GM12878 (cell line): Measurements from ENCODE around the gene ETV3L. TPM values are rescaled to one million over a fixed set of nuclear protein-coding genes. Genes with fewer than 3 reads are reported as not detected.

ENCODE experiments used
- ASH2L ChIP-seq: fragments of 300-600, 200-600 bp; sonication (generic); IDR thresholded peaks from 2 replicates; pipeline ENCODE4 v1.6.1; 2017; ENCODE audit warnings: low read depth, mild to moderate bottlenecking, borderline replicate concordance
- BCL11A ChIP-seq: IDR thresholded peaks from 2 replicates; pipeline ENCODE4 v1.6.1; 2011; ENCODE audit warnings: low read depth, low read length
- CBX3 ChIP-seq: fragments of 200-600 bp; sonication (generic); IDR thresholded peaks from 2 replicates; pipeline ENCODE4 v1.6.1; 2016; ENCODE audit warnings: low read depth, borderline replicate concordance
- CHD2 ChIP-seq: IDR thresholded peaks from 2 replicates; pipeline ENCODE4 v1.6.1; 2011; ENCODE audit warnings: low read depth, low read length, improper control_type of control experiment, borderline replicate concordance
- GATAD2B ChIP-seq: fragments of 450-650 bp; conservative IDR thresholded peaks from 2 replicates; pipeline ENCODE4 v1.6.1; 2017; ENCODE audit warnings: low read depth, mild to moderate bottlenecking, moderate library complexity
- HDAC2 ChIP-seq: fragments of 200-600 bp; sonication (generic); IDR thresholded peaks from 2 replicates; pipeline ENCODE4 v1.6.1; 2017
- IKZF1 ChIP-seq: fragments of 450-650 bp; conservative IDR thresholded peaks from 2 replicates; pipeline ENCODE4 v1.6.1; 2017; ENCODE audit warnings: antibody characterized with exemption, mild to moderate bottlenecking
- IKZF2 ChIP-seq, 2 experiments: fragments of 450-650 bp; IDR thresholded peaks; 2 replicates each; pipeline ENCODE4 v1.6.1; 2017; ENCODE audit warnings: mild to moderate bottlenecking in 2 of 2, moderate library complexity in 2 of 2
- LARP7 ChIP-seq: fragments of 450-650 bp; IDR thresholded peaks from 2 replicates; pipeline ENCODE4 v1.6.1; 2017; ENCODE audit warnings: mild to moderate bottlenecking
- MTA2 ChIP-seq: fragments of 450-650 bp; IDR thresholded peaks from 2 replicates; pipeline ENCODE4 v1.6.1; 2016; ENCODE audit warnings: low read depth, mild to moderate bottlenecking, moderate library complexity
- NFXL1 ChIP-seq: fragments of 450-650 bp; IDR thresholded peaks from 2 replicates; pipeline ENCODE4 v1.6.1; 2017; ENCODE audit warnings: antibody characterized with exemption, mild to moderate bottlenecking, borderline replicate concordance
- NFYA ChIP-seq: IDR thresholded peaks from 2 replicates; pipeline ENCODE4 v1.6.1; 2011; ENCODE audit warnings: low read depth, mild to moderate bottlenecking, low read length, improper control_type of control experiment, borderline replicate concordance
- PAX8 ChIP-seq: fragments of 450-650 bp; IDR thresholded peaks from 2 replicates; pipeline ENCODE4 v1.6.1; 2017; ENCODE audit warnings: mild to moderate bottlenecking, moderate library complexity
- PBX3 ChIP-seq: IDR thresholded peaks from 2 replicates; pipeline ENCODE4 v1.6.1; 2011; ENCODE audit warnings: mild to moderate bottlenecking, low read depth, low read length, moderate library complexity; ENCODE audit not compliant: insufficient replicate concordance
- POLR2AphosphoS5 ChIP-seq: IDR thresholded peaks from 2 replicates; pipeline ENCODE4 v1.6.1; 2011; ENCODE audit warnings: mild to moderate bottlenecking, low read length, inconsistent platforms
- RB1 ChIP-seq: fragments of 450-650 bp; formaldehyde crosslinking; IDR thresholded peaks from 2 replicates; pipeline ENCODE4 v1.6.1; 2017; ENCODE audit warnings: mild to moderate bottlenecking, borderline replicate concordance
- SMARCA5 ChIP-seq: fragments of 450-650 bp; IDR thresholded peaks from 2 replicates; pipeline ENCODE4 v1.6.1; 2017; ENCODE audit warnings: mild to moderate bottlenecking
- STAT3 ChIP-seq: IDR thresholded peaks from 2 replicates; pipeline ENCODE4 v1.6.1; 2011; ENCODE audit warnings: low read depth, low read length, improper control_type of control experiment
- YBX1 ChIP-seq: fragments of 450-650 bp; IDR thresholded peaks from 2 replicates; pipeline ENCODE4 v1.6.1; 2016; ENCODE audit warnings: antibody characterized with exemption
- ZNF274 ChIP-seq: IDR thresholded peaks from one replicate; pipeline ENCODE4 v1.8.0; 2011; ENCODE audit not compliant: insufficient read length, insufficient read depth
- ZSCAN29 ChIP-seq: fragments of 450-650 bp; IDR thresholded peaks from 2 replicates; pipeline ENCODE4 v1.6.1; 2017; ENCODE audit warnings: mild to moderate bottlenecking, moderate library complexity
- polyA plus RNA-seq, 11 experiments: library from polyadenylated mRNA; depleted of rRNA in 4 of 11; unstranded in 6 of 11; stranded (reverse) in 5 of 11; fragments of >200 nt; fragmentation: Nextera tagmentation in 4 of 11; fragmentation: Illumina TruSeq in 1 of 11; extraction: Ambion mirVana in 4 of 11; extraction: Trizol in 1 of 11; gene quantifications; 1 replicate in 1 of 11; 2 replicates in 10 of 11; pipeline versions ENCODE4 v1.2.1 to v1.2.3, GENCODE V29; 2011 to 2016; ENCODE audit warnings: inconsistent platforms in 2 of 11, missing spikeins in 2 of 11, low read depth in 1 of 11
- total RNA-seq, 4 experiments: library from RNA; depleted of rRNA in 3 of 4; stranded (reverse); fragments of >200 nt in 3 of 4; fragmentation: Illumina TruSeq in 1 of 4; extraction: Trizol in 1 of 4; gene quantifications; 2 replicates each; pipeline versions ENCODE4 v1.2.1 to v1.2.3, GENCODE V29; 2013 to 2021
- TF ChIP-seq, protein P1 (sequence below): fragments of 450-650 bp; conservative IDR thresholded peaks from 2 replicates; pipeline ENCODE4 v1.6.1; 2017; ENCODE audit warnings: mild to moderate bottlenecking, moderate library complexity
- TF ChIP-seq, protein P2 (sequence below): fragments of 450-650 bp; formaldehyde crosslinking; IDR thresholded peaks from 2 replicates; pipeline ENCODE4 v1.4.0; 2020; ENCODE audit warnings: mild to moderate bottlenecking, moderate library complexity
- TF ChIP-seq, protein P3 (sequence below): IDR thresholded peaks from 2 replicates; pipeline ENCODE4 v1.6.1; 2011; ENCODE audit warnings: low read depth, mild to moderate bottlenecking, low read length, moderate library complexity, borderline replicate concordance; ENCODE audit errors: extremely low read depth

The ETV3L gene
- total and polyA plus RNA-seq, 10 of the 15 experiments (the other 5 are each of a cell fraction or from before 2014, with no cell fraction given), result 0.03 to 1.3 (median 0.44) TPM

GRCh38 chr1:157138220-157139051 is 38.8 kb upstream of the ETV3L start, which contains the start of gene ETV3 (continued):
- TF ChIP-seq ZNF274 (no peak), PAX8 (no peak), NFXL1 (peak; percentile 98), CBX3 (no peak), BCL11A (no peak), NFYA (no peak), ZSCAN29 (0 out of 2 replicates have a peak, but pooled peaks have one; percentile 18), LARP7 (peak; percentile 93), HDAC2 (no peak), IKZF2 (IDR thresholded peaks at IDR 0.05) (peak; percentile 65 to 73; a peak in 3 of 4 replicates), CHD2 (peak; percentile 52; the same call in 1 of the 2 replicates), MTA2 (peak; percentile 31; the same call in 1 of the 2 replicates), YBX1 (no peak), POLR2AphosphoS5 (peak; percentile 88), GATAD2B (peak; percentile 97), SMARCA5 (peak; percentile 85), PBX3 (no peak), ASH2L (no peak; the same call in 1 of the 2 replicates), STAT3 (no peak), IKZF1 (peak; percentile 95), RB1 (peak; percentile 93; the same call in 1 of the 2 replicates)
- TF ChIP-seq, protein P1, sequence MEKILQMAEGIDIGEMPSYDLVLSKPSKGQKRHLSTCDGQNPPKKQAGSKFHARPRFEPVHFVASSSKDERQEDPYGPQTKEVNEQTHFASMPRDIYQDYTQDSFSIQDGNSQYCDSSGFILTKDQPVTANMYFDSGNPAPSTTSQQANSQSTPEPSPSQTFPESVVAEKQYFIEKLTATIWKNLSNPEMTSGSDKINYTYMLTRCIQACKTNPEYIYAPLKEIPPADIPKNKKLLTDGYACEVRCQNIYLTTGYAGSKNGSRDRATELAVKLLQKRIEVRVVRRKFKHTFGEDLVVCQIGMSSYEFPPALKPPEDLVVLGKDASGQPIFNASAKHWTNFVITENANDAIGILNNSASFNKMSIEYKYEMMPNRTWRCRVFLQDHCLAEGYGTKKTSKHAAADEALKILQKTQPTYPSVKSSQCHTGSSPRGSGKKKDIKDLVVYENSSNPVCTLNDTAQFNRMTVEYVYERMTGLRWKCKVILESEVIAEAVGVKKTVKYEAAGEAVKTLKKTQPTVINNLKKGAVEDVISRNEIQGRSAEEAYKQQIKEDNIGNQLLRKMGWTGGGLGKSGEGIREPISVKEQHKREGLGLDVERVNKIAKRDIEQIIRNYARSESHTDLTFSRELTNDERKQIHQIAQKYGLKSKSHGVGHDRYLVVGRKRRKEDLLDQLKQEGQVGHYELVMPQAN, result peak; percentile 55; the same call in 1 of the 2 replicates
- TF ChIP-seq, protein P2, sequence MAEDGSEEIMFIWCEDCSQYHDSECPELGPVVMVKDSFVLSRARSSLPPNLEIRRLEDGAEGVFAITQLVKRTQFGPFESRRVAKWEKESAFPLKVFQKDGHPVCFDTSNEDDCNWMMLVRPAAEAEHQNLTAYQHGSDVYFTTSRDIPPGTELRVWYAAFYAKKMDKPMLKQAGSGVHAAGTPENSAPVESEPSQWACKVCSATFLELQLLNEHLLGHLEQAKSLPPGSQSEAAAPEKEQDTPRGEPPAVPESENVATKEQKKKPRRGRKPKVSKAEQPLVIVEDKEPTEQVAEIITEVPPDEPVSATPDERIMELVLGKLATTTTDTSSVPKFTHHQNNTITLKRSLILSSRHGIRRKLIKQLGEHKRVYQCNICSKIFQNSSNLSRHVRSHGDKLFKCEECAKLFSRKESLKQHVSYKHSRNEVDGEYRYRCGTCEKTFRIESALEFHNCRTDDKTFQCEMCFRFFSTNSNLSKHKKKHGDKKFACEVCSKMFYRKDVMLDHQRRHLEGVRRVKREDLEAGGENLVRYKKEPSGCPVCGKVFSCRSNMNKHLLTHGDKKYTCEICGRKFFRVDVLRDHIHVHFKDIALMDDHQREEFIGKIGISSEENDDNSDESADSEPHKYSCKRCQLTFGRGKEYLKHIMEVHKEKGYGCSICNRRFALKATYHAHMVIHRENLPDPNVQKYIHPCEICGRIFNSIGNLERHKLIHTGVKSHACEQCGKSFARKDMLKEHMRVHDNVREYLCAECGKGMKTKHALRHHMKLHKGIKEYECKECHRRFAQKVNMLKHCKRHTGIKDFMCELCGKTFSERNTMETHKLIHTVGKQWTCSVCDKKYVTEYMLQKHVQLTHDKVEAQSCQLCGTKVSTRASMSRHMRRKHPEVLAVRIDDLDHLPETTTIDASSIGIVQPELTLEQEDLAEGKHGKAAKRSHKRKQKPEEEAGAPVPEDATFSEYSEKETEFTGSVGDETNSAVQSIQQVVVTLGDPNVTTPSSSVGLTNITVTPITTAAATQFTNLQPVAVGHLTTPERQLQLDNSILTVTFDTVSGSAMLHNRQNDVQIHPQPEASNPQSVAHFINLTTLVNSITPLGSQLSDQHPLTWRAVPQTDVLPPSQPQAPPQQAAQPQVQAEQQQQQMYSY (CRISPR knock-in tag), result no peak
- TF ChIP-seq, protein P3, sequence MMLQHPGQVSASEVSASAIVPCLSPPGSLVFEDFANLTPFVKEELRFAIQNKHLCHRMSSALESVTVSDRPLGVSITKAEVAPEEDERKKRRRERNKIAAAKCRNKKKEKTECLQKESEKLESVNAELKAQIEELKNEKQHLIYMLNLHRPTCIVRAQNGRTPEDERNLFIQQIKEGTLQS, result no peak
